CD4-positive, alpha-beta T cell treated with Interleukin-2 at 100 ng/mL for 4 hours (primary cell): Measurements from ENCODE around the gene BPIFB3.
"Not testable (repeated sequence)": the region's sequence is repeated elsewhere in the genome, so short reads cannot be mapped to it uniquely, and the experiment has no call there.

ENCODE experiments used
- DNase-seq: peaks from one replicate; pipeline ENCODE4 v3.0.0-alpha.2; 2020; ENCODE audit warnings: low spot score

Gene BPIFB3

GRCh38 chr20:33091693-33092092 is 38.0 kb downstream of the BPIFB3 start:
- no peak for DNase-seq

- DNase-seq: no peak
Observed at GRCh38 chr20:33092361-33092760, 38.7 kb downstream of the BPIFB3 start.

GRCh38 chr20:33093074-33093473 is 39.4 kb downstream of the BPIFB3 start:
- DNase-seq: no peak

- no peak for DNase-seq
Observed at GRCh38 chr20:33093582-33093981, 39.9 kb downstream of the BPIFB3 start.

- no peak for DNase-seq
Observed at GRCh38 chr20:33095249-33095648, 41.5 kb downstream of the BPIFB3 start.

- peak; percentile 42 for DNase-seq
Observed at GRCh38 chr20:33095902-33096584, 42.3 kb downstream of the BPIFB3 start.

- no peak for DNase-seq
Observed at GRCh38 chr20:33097001-33097400, 43.3 kb downstream of the BPIFB3 start.

GRCh38 chr20:33099843-33100538 is 46.3 kb downstream of the BPIFB3 start:
- no peak for DNase-seq

GRCh38 chr20:33103556-33103955 is 49.9 kb downstream of the BPIFB3 start:
- DNase-seq: no peak

- DNase-seq: no peak
Observed at GRCh38 chr20:33104336-33104735, 50.6 kb downstream of the BPIFB3 start.

GRCh38 chr20:33105316-33105924 is 51.7 kb downstream of the BPIFB3 start:
- no peak for DNase-seq

GRCh38 chr20:33106058-33106620 is 52.4 kb downstream of the BPIFB3 start:
- not testable (repeated sequence) for DNase-seq

GRCh38 chr20:33108661-33109060 is 55.0 kb downstream of the BPIFB3 start:
- DNase-seq: no peak

GRCh38 chr20:33110147-33110825 is 56.6 kb downstream of the BPIFB3 start:
- DNase-seq: no peak

GRCh38 chr20:33111306-33111705 is 57.6 kb downstream of the BPIFB3 start:
- DNase-seq: no peak

GRCh38 chr20:33112547-33113386 is 59.1 kb downstream of the BPIFB3 start:
- no peak for DNase-seq

GRCh38 chr20:33113387-33113908 is 59.7 kb downstream of the BPIFB3 start:
- DNase-seq: no peak

GRCh38 chr20:33115501-33115900 is 61.8 kb downstream of the BPIFB3 start:
- not testable (repeated sequence) for DNase-seq

- DNase-seq: no peak
Observed at GRCh38 chr20:33119725-33120720, 66.3 kb downstream of the BPIFB3 start.

- no peak for DNase-seq
Observed at GRCh38 chr20:33120934-33121333, 67.2 kb downstream of the BPIFB3 start.
